Vagina (tissue), 2 donors: ENCODE results near the gene B3GALNT1.

Experiments used
- POLR2A ChIP-seq, 2 donors: fragments of 450-650 bp; IDR thresholded peaks; one replicate each; pipeline ENCODE4 v1.6.1; 2017; ENCODE audit warnings: antibody characterized with exemption in 2 of 2, mild to moderate bottlenecking in 2 of 2, moderate library complexity in 2 of 2
- POLR2AphosphoS5 ChIP-seq, 2 donors: sonication (generic); formaldehyde crosslinking; IDR thresholded peaks; one replicate each; pipeline ENCODE4 v1.9.0; 2017; ENCODE audit warnings: antibody characterized with exemption in 2 of 2, mild to moderate bottlenecking in 2 of 2, low read depth in 1 of 2; ENCODE audit not compliant: insufficient read depth in 1 of 2
- TF ChIP-seq, protein P1 (sequence below), 3 experiments: fragments of 450-650 bp in 2 of 3; fragments of 200-600 bp in 1 of 3; sonication (generic) in 1 of 3; IDR thresholded peaks; one replicate each; pipeline ENCODE4 v1.5.1; 2017 to 2019; ENCODE audit warnings: antibody characterized with exemption in 3 of 3, mild to moderate bottlenecking in 2 of 3, moderate library complexity in 2 of 3

DNA sequence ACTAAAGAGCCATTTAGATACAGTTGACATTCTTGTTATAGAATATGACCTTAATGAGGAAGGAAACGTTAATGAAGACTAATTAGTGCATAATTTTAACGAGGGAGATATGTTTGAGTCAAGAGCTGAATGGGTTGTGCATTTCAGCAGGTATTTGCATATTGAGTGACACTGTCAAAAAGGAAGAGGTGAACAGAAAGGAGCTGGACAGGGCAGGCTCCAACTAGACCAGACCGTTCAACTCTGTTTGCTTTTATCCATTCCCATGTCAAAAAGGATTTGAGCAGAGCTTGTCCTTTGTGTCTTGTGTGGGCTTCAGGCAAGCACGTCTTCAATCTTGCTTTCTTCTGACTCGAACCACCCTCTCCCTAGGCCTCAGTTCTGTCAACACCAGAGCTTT, 40.7 kb downstream of the B3GALNT1 start:
- TF ChIP-seq POLR2A (IDR thresholded peaks at IDR 0.05) (no peak), POLR2AphosphoS5 (IDR thresholded peaks at IDR 0.05; ENCODE audit: insufficient read depth in 1 of 2, low read depth in 1 of 2) (no peak)
- TF ChIP-seq, protein P1, sequence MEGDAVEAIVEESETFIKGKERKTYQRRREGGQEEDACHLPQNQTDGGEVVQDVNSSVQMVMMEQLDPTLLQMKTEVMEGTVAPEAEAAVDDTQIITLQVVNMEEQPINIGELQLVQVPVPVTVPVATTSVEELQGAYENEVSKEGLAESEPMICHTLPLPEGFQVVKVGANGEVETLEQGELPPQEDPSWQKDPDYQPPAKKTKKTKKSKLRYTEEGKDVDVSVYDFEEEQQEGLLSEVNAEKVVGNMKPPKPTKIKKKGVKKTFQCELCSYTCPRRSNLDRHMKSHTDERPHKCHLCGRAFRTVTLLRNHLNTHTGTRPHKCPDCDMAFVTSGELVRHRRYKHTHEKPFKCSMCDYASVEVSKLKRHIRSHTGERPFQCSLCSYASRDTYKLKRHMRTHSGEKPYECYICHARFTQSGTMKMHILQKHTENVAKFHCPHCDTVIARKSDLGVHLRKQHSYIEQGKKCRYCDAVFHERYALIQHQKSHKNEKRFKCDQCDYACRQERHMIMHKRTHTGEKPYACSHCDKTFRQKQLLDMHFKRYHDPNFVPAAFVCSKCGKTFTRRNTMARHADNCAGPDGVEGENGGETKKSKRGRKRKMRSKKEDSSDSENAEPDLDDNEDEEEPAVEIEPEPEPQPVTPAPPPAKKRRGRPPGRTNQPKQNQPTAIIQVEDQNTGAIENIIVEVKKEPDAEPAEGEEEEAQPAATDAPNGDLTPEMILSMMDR (IDR thresholded peaks at IDR 0.05) = no peak
